LNCaP clone FGC (cell line): ENCODE results near the gene DUSP7.

Experiments
- DNase-seq: peaks from one replicate; pipeline ENCODE4 v3.0.0-alpha.2; 2011; ENCODE audit warnings: low read depth
- H3K4me3 ChIP-seq: 2 replicates; pipeline ENCODE4 v1.5.1; 2011; ENCODE audit warnings: mild to moderate bottlenecking, low read depth, low read length, control low read depth
- TF ChIP-seq, protein P1 (sequence below): IDR thresholded peaks from 2 replicates; pipeline ENCODE4 v1.5.1; 2012; ENCODE audit warnings: mild to moderate bottlenecking; ENCODE audit not compliant: control insufficient read depth, insufficient read depth; ENCODE audit errors: extremely low read depth

The DUSP7 gene

DNA sequence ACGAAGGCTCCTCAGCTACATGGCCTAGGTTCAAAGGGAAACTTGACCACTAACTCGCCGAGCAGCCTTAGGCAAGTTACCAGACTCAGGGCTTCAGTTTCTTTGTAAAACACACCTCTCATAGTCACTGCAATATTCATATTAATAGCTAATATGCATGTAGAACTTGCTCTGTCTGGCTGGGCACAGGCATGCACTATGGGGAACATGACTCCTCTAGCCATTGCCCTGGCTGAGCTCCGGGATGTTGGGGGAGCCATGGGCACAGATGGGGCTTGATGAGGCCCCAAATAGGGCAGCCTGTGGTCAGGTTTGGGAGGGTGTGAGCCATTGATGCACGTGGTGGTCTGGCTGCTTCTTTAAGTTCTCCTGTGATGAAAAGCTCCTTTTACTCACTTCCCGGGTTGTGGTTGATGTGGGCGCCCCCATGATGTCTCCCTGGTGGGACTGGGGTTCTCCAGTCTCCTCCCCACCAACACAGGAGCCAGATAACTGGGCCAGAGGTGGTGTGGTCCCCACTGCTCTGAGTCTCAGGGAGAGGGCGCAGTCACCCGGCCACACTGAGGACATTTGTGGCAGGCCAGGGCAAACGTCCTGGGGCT lies 29.4 kb upstream of the DUSP7 start:
- TF ChIP-seq, protein P1, sequence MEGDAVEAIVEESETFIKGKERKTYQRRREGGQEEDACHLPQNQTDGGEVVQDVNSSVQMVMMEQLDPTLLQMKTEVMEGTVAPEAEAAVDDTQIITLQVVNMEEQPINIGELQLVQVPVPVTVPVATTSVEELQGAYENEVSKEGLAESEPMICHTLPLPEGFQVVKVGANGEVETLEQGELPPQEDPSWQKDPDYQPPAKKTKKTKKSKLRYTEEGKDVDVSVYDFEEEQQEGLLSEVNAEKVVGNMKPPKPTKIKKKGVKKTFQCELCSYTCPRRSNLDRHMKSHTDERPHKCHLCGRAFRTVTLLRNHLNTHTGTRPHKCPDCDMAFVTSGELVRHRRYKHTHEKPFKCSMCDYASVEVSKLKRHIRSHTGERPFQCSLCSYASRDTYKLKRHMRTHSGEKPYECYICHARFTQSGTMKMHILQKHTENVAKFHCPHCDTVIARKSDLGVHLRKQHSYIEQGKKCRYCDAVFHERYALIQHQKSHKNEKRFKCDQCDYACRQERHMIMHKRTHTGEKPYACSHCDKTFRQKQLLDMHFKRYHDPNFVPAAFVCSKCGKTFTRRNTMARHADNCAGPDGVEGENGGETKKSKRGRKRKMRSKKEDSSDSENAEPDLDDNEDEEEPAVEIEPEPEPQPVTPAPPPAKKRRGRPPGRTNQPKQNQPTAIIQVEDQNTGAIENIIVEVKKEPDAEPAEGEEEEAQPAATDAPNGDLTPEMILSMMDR: no peak
- no peak overlapping the region for H3K4me3 ChIP-seq
- no peak for DNase-seq

DNA sequence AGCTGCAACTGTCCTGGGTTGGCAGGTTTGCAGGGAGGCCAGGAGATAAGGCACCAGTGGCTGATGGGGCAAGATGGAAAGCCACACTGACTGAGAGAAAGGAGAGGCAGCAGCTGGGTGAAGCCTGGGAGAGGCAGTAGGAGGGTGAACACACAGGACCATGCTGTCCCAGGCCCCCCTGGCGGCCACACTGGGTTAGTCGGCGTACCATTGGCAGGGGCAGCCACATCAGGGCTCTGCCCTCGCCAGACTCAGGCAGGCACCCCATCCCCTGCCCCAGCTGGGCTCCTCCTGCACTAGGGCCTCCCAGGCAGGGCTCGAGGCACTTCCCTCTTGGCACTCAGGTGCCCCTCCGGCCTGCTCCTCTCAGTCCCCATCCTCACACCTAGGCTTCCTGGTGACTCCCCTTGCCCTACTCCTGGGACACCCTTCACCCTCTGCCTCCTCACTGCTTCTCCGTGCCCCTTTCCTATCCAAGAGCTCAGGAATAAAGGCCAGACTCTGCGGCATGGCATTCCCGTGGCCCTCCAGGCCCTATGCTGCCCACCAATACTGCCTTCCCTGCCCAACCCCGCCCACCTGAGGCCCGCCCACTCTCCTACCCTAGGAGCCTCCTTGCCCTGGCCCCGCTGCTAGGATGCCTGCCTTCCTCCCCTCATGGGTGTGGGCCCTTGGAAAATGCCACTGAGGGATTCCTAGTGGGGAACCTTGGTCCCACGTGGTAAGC lies 28.7 kb upstream of the DUSP7 start:
- TF ChIP-seq, protein P1: no peak
- no peak overlapping the region for H3K4me3 ChIP-seq
- DNase-seq: no peak

DNA sequence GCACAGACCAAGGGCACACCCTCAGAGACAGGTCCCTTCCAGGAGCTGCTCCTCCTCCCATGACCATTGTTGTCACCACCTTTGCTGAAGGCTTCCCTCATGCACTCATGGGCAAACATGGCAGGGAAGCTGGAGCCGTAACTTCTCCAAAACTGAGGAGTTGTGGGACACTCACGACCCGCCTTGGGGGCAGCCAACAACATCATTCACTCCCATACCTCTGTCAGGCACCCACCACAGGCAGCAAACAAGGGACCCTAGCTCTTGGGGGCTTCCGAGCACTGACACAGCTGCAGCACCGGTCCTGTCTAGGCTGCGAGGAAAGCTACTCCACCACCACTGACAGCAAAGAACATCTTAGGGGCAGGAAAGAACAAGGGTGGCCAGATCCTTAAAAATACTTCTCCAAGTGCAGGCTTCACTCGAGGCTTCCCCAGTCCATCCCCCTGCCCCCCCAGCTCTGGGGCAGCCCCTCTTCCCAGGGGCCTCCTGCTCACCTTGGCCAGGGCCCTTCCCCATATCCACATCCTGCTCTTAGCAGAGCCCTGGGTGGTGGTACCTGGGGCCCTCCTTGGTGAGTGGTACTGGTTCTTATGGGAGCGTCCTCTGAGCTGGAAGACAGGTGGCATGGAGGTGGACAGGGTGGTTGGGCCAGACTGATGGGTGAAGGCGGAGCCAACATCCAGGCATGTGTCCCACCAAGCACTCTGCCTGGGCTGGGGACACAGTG lies 28.0 kb upstream of the DUSP7 start:
- DNase-seq: no peak
- TF ChIP-seq, protein P1: no peak
- H3K4me3 ChIP-seq: no peak overlapping the region

DNA sequence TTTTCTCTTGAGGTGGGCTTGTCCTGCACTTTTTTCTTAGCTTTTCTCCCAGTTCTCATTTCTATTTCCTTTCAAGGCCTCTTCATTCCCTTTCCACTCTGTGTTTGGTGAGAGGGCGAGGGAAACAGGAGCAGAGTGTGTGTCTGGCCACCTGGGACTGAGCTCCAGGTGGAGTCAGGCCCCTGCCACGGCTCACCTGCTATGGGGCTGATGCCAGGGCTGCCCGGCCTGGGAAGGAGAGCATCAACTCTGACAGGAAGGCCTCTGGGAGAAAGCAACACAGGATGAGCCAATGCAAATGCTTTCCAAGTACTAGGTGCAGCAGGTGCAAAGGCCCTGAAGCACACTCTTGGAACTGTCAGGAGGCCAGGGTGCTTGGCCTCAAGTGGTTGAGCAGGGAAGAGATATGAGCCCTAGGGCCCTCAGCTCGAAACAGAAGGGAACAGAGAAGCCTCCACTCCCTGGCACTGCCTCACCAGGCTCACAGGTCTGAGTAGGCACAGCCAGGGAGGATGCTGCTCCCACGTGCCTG lies 27.3 kb upstream of the DUSP7 start:
- H3K4me3 ChIP-seq: no peak overlapping the region
- no peak for DNase-seq
- TF ChIP-seq, protein P1: no peak

DNA sequence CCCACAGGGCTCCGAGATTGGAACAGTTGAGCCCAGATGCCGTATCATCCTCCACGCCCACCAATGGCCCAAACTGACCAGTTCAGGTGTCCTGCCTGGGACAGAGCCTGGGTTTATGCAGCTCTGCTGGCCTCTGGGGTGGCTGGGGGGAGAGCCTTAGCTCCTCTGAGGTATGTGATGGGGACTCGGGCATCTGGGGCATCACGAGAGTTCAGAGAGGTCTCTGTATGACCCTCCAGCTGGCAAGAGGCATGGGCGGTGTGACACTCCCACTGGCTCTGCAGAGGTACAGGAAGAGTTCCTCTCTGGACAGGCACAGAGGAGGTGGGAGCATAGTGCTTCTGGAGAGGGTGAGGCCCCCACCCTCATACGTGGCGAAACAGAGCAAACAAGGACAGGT lies 26.6 kb upstream of the DUSP7 start:
- TF ChIP-seq, protein P1: no peak
- no peak overlapping the region for H3K4me3 ChIP-seq
- DNase-seq: no peak

DNA sequence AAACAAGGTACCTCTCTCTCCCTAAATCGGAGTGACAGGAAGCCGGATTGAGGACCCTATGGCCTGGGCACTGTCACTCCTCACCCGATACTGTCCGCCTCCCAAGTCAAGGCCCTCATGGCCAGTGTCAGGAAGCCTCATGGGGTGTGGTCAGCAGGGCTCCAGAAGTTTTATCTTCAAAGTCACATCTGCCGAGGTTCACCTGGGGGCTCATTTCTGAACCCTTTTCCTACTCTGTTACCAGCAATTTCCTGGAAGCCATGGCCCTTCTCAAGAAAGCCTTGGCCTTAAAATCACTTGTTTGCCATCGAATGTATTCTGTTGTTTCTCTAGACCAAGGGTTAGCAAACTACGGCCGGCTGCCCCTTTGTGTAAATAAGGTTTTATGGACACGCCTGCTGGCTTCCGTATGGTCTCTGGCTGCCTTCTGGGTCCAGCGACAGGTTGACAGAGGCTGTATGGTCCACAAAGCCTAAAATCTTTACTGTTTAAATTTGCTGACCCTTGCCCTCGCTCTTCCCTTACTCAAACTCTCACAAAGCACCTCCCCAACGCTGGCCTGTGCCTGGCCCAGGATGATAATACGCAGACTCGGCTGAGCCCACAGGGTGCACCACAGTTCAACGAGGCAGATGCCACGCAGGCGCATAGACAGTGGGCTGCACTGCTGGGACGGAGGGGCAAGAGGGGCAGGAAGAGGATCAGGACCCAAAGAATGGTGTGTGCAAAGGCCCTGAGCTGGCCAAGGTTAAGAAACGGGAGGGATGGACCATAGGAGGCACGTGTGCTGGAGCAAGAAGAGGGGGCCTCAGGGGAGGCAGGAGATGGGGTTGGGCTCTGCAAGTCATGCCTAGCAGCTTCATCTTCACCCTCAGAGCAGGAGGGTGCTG lies 24.7 kb upstream of the DUSP7 start:
- no peak overlapping the region for H3K4me3 ChIP-seq
- DNase-seq: no peak
- TF ChIP-seq, protein P1: no peak
